DOHH2 (cell line): ENCODE measurements around the gene ARL11.

ENCODE experiments used
- CTCF ChIP-seq: fragments of 200-600 bp; sonication (generic); IDR thresholded peaks from one replicate; pipeline ENCODE4 v1.5.1; 2014; ENCODE audit warnings: antibody characterized with exemption, mild to moderate bottlenecking, low read depth, low read length; ENCODE audit not compliant: poor library complexity, severe bottlenecking
- EZH2phosphoT487 ChIP-seq: fragments of 200-600 bp; sonication (generic); IDR thresholded peaks from 2 replicates; pipeline ENCODE4 v1.6.1; 2017; ENCODE audit warnings: borderline replicate concordance, mild to moderate bottlenecking, antibody characterized with exemption, low read length, moderate library complexity, mixed read lengths

DNA sequence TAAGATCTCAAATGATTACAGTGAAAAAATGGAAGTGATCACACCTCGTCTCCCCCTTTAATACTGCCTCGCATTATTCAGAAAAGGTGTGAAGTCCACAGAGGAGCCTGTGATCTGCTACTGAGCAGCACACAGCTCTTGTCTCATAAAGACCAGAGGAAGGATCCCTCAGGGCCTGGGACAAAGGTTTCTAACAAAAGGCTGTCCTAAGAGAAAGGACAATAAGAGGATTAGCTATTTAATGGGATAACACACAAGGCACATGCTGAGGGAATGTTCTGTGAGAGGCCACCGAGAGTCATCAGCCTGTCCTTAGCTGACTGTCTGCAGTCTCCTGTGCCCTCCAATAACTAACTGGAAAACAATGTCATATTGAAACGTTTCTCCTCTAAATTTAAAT lies 36.3 kb downstream of the ARL11 start:
- TF ChIP-seq CTCF (no peak), EZH2phosphoT487 (no peak)
